DOHH2 (cell line): ENCODE results near the gene TP53TG3D.
"Not testable (repeated sequence)": the region's sequence is repeated elsewhere in the genome, so short reads cannot be mapped to it uniquely, and the experiment has no call there.

Experiments used
- H3F3A ChIP-seq: fragments of 200-600 bp; sonication (generic), shearing (Covaris generic); 2 replicates; pipeline ENCODE4 v1.6.0; 2016; ENCODE audit warnings: antibody characterized with exemption, mild to moderate bottlenecking; ENCODE audit not compliant: control insufficient read depth, insufficient read depth
- H3K27ac ChIP-seq: fragments of 200-600 bp; sonication (generic); 2 replicates; pipeline ENCODE4 v1.5.1; 2014; ENCODE audit warnings: low read depth, mild to moderate bottlenecking, low read length, moderate library complexity
- H3K27me3 ChIP-seq: fragments of 200-600 bp; sonication (generic); 2 replicates; pipeline ENCODE4 v1.6.1; 2014; ENCODE audit warnings: mild to moderate bottlenecking, low read length, mixed read lengths; ENCODE audit not compliant: control insufficient read depth
- H3K36me3 ChIP-seq: fragments of 200-600 bp; sonication (generic); 2 replicates; pipeline ENCODE4 v1.6.1; 2014; ENCODE audit warnings: mild to moderate bottlenecking, low read length, moderate library complexity, mixed read lengths; ENCODE audit not compliant: control insufficient read depth
- H3K4me1 ChIP-seq: fragments of 200-600 bp; sonication (generic); 2 replicates; pipeline ENCODE4 v1.6.1; 2014; ENCODE audit warnings: mild to moderate bottlenecking, low read length, mixed read lengths; ENCODE audit not compliant: control insufficient read depth
- H3K4me2 ChIP-seq: fragments of 200-600 bp; sonication (generic); 2 replicates; pipeline ENCODE4 v1.6.0; 2014; ENCODE audit warnings: mild to moderate bottlenecking, low read length, moderate library complexity
- H3K4me3 ChIP-seq: fragments of 200-600 bp; sonication (generic); 2 replicates; pipeline ENCODE4 v1.5.1; 2014; ENCODE audit warnings: mild to moderate bottlenecking, low read length, mixed read lengths
- H3K79me2 ChIP-seq: fragments of 200-600 bp; sonication (generic); 2 replicates; pipeline ENCODE4 v1.6.1; 2014; ENCODE audit warnings: mild to moderate bottlenecking, low read length, mixed read lengths; ENCODE audit not compliant: control insufficient read depth
- H3K9me2 ChIP-seq: fragments of 200-600 bp; sonication (generic); replicated peaks from 2 replicates; pipeline ENCODE4 v1.6.1; 2014; ENCODE audit warnings: mild to moderate bottlenecking, low read length, mixed read lengths; ENCODE audit not compliant: control insufficient read depth
- H3K9me3 ChIP-seq: fragments of 200-600 bp; sonication (generic); 2 replicates; pipeline ENCODE4 v1.6.1; 2014; ENCODE audit warnings: antibody characterized with exemption, low read length, mixed read lengths; ENCODE audit not compliant: control insufficient read depth, insufficient read depth
- H4K20me1 ChIP-seq: fragments of 200-600 bp; sonication (generic); 2 replicates; pipeline ENCODE4 v1.6.0; 2014; ENCODE audit warnings: low read depth, mild to moderate bottlenecking, antibody characterized with exemption, low read length, moderate library complexity; ENCODE audit not compliant: control insufficient read depth, insufficient read depth

TP53TG3D gene

GRCh38 chr16:32252986-32253385 lies at the start of gene TP53TG3D:
TSS of gene TP53TG3D (plus strand) at chr16:32253286. CDS start at chr16:32253354, 68 bp downstream.
- not testable (repeated sequence) for H3K27me3 ChIP-seq, H3K4me3 ChIP-seq, H3K27ac ChIP-seq, H3K4me1 ChIP-seq, H3K36me3 ChIP-seq, H3F3A ChIP-seq, H4K20me1 ChIP-seq, H3K9me2 ChIP-seq, H3K79me2 ChIP-seq, H3K4me2 ChIP-seq, H3K9me3 ChIP-seq

- not testable (repeated sequence) for H3K9me3 ChIP-seq, H3K27me3 ChIP-seq
These were observed 421 bp downstream of the TP53TG3D start for GRCh38 chr16:32253507-32253906.

GRCh38 chr16:32261526-32261925 lies 8.4 kb downstream of the TP53TG3D start:
- not testable (repeated sequence) for H3K9me2 ChIP-seq, H3K4me2 ChIP-seq, H3K9me3 ChIP-seq, H3K27ac ChIP-seq, H3K36me3 ChIP-seq, H3K4me1 ChIP-seq, H3K4me3 ChIP-seq, H4K20me1 ChIP-seq, H3K79me2 ChIP-seq, H3K27me3 ChIP-seq, H3F3A ChIP-seq

More at GRCh38 chr16:32253507-32253906, 421 bp downstream of the TP53TG3D start:
- not testable (repeated sequence) for H3F3A ChIP-seq, H3K9me2 ChIP-seq, H3K4me2 ChIP-seq, H3K79me2 ChIP-seq, H3K4me1 ChIP-seq, H3K4me3 ChIP-seq, H3K27ac ChIP-seq, H3K36me3 ChIP-seq, H4K20me1 ChIP-seq

GRCh38 chr16:32263552-32263951 lies 10.5 kb downstream of the TP53TG3D start:
- H3K9me2 ChIP-seq, H3K79me2 ChIP-seq, H3K27ac ChIP-seq, H3K9me3 ChIP-seq, H3K27me3 ChIP-seq, H3F3A ChIP-seq, H3K4me3 ChIP-seq, H3K36me3 ChIP-seq, H3K4me2 ChIP-seq, H3K4me1 ChIP-seq, H4K20me1 ChIP-seq: not testable (repeated sequence)

- not testable (repeated sequence) for H3K36me3 ChIP-seq, H3K27ac ChIP-seq, H4K20me1 ChIP-seq, H3K4me3 ChIP-seq, H3K79me2 ChIP-seq, H3K9me2 ChIP-seq, H3K4me2 ChIP-seq, H3F3A ChIP-seq, H3K27me3 ChIP-seq, H3K4me1 ChIP-seq, H3K9me3 ChIP-seq
These were observed 28.8 kb downstream of the TP53TG3D start for GRCh38 chr16:32281910-32282309.

GRCh38 chr16:32283024-32283423 lies 29.9 kb downstream of the TP53TG3D start:
- H3K9me3 ChIP-seq = not testable (repeated sequence)

GRCh38 chr16:32283917-32284495 lies 30.9 kb downstream of the TP53TG3D start:
- H3K4me2 ChIP-seq, H3K27me3 ChIP-seq, H3K4me1 ChIP-seq, H3K9me3 ChIP-seq, H3K79me2 ChIP-seq, H3K27ac ChIP-seq, H3F3A ChIP-seq, H3K4me3 ChIP-seq, H3K36me3 ChIP-seq, H3K9me2 ChIP-seq, H4K20me1 ChIP-seq: not testable (repeated sequence)

More at GRCh38 chr16:32283024-32283423, 29.9 kb downstream of the TP53TG3D start:
- not testable (repeated sequence) for H3K9me2 ChIP-seq, H4K20me1 ChIP-seq, H3K36me3 ChIP-seq, H3K4me2 ChIP-seq, H3K79me2 ChIP-seq, H3K4me1 ChIP-seq, H3K27ac ChIP-seq, H3K27me3 ChIP-seq, H3F3A ChIP-seq, H3K4me3 ChIP-seq

- not testable (repeated sequence) for H4K20me1 ChIP-seq, H3K27me3 ChIP-seq, H3K4me1 ChIP-seq, H3K79me2 ChIP-seq, H3K9me3 ChIP-seq, H3K27ac ChIP-seq, H3K4me2 ChIP-seq, H3K9me2 ChIP-seq, H3K36me3 ChIP-seq, H3F3A ChIP-seq, H3K4me3 ChIP-seq
These were observed 32.0 kb downstream of the TP53TG3D start for GRCh38 chr16:32284800-32285796.
